CD4-positive, alpha-beta T cell treated with Interleukin-15 for 1 hour (primary cell): ENCODE results near the gene USP54.
A peak's percentile ranks its signal among the peaks of the same experiment; 100 is the strongest.

Experiments used
- DNase-seq: peaks from one replicate; pipeline ENCODE4 v3.0.0-alpha.2; 2020

The USP54 gene

GRCh38 chr10:73517166-73517888 is 73.8 kb downstream of the USP54 start:
- no peak for DNase-seq

DNA sequence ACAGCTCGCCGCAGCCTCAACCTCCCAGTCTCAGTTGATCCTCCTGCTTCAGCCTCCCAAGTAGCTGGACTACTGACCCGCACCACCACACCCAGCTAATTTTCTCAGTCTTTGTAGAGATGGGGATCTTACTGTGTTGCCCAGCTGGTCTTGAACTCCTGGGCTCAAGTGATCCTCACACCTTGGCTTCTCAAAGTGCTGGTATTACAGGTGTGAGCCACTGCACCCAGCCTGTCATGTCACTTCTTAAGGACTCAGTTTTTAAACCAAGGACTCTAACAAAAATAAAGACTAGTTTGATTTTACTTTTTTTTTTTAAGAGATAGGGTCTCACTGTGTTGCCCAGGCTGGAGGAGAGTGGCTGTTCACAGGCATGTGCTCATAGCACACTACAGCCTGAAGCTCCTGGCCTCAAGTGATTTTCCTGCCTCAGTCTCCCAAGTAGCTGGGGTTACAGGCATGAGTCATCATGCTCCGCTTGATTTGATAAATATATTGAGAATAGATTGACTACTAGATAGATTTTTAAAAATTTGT is 78.9 kb downstream of the USP54 start:
- no peak for DNase-seq

DNA sequence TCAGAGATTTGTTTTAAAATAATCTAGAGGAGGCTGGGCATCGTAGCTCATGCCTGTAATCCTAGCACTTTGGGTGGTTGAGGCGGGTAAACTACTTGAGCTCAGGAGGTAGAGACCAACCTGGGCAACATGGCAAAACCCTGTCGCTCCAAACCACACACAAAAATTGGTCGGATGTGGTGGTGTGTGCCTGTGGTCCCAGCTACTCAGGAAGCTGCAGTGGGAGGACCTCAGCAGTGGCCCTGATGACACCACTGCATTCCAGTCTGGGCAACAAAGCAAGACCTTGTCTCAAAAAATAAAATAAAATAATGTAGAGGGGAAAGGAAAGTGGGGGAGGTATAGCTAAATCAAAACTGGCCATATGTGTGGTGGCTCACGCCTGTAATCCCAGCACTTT is 81.4 kb downstream of the USP54 start:
- no peak for DNase-seq

DNA sequence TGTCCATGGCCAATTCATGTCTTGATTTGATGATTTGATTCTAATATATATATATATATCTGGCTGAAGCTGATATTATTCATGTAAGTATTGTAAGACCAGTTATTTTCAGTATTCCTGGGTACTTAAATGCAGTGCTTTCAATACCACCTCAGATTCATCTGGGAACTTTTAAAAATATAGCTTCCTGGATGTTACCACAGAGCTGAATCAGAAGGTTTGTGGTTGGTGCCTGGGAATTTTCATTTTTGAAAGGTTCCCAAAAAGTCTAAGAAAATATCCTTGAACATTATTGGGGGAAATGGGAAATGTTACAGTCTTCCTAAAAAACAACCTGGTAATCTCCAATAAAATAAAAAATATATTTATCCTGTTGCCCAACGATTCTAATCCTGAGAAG is 84.7 kb downstream of the USP54 start:
- DNase-seq: no peak

- DNase-seq: no peak
These were observed 85.1 kb downstream of the USP54 start for GRCh38 chr10:73506074-73506473.

DNA sequence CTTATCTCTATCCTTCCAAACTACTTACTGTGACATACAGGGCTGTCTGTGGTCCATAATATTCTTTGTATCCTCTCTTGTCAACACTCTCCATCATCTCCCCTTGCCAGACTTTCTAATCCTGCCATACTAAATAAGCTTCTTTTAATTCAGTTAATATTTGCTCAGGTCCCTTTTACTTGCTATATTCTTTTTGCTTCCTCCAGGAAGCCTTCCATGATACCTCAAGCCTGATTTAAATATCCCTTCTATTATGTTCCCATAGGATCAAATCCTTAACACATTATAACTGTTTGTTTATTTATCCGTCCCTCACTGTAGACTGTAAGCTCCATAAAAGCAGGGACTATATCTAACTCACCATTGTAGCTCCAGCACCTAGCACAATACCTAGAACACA is 88.1 kb downstream of the USP54 start:
- no peak for DNase-seq

DNA sequence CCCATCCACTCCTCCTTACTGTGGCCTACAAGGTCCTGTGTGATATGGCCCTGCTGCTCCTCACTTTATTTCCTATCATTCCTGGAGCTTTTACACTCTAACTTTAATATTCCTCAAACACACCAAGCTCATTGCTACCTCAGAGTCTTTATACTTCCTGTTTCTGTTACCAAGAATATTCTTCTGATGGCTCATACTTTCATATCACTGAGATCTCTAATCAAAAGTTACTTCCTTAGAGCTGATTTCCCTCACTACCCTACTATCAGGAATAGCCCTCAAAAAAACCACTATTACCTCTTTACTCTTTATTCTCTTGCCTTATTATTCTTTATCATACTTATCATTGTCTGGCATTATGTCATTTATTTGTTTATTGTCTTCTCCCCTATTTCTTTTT is 89.5 kb downstream of the USP54 start:
- DNase-seq: no peak

DNA sequence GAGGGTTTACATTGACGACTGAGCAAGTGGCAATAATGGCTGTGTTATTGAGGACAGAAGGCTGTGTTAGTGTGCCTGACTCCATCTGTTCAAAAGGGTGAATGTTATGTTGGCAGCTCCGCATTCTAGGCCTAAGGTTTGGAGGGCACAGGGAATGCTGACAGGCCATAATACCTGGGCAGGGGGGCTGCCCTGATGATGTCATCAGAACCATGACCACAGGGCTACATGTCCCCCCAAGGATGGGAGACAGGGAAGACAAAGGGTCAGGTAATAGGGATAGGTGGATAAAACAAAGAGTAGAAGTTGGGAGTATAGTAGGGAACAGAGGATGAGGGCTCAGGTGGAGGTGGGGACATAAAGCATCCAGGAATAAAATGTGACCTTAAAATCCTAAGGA is 93.5 kb downstream of the USP54 start:
- no peak for DNase-seq

- peak; percentile 92 for DNase-seq
These were observed 95.1 kb downstream of the USP54 start, which contains the start of gene PPP3CB for GRCh38 chr10:73495884-73496674. Gene PPP3CB, minus strand, starts transcription at chr10:73496024. Its CDS starts 135 bp downstream, at chr10:73495889.

DNA sequence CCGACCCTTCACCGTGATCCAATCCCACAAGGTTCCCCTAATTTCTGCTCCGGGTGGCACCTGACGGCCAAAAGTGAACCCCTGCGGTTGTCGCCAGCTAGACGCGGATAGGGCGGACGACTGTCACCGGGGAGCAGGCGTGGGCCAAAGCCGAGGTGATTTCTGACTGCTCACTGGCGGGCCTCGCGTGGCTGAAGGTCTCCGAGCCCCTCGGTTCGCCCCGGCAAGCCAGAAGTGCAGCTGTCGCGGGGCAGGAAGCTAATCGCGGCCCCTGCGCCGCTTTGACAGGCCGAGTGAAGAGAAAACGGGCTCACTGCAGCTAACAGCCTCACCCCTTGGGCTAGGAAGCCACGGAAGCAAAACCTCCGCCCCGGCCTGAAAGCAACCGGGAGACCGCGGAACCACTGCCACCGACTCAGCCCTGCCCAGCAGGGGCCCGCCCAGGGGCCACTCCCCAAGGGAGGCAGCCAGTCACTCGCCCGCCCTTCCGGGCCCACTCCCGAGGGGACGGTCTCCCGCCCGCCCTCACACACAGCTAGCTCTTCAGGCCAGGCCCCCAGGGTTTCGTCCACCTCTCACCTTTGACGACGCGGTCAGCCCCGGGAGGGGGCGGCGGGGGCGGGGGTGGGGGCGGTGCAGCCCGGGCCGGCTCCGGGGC is 95.8 kb downstream of the USP54 start:
- peak; percentile 93 for DNase-seq

- no peak for DNase-seq
These were observed 96.3 kb downstream of the USP54 start for GRCh38 chr10:73494877-73495225.

DNA sequence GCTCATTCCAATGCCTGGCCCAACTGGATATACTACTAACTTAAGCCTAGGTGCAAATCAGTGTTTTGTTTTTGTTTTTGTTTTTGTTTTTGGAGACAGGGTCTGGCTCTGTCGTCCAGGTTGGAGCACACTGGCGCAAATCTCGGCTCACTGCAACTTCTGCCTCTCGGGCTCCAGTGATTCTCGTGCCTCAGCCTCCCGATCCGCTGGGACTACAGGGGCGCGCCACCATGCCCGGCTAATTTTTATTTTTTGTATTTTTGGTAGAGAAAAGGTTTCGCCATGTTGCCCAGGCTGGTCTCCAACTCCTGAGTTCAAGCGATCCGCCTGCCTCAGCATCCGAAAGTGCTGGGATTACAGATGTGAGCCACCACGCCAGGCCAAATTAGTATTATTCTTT is 96.9 kb downstream of the USP54 start:
- no peak for DNase-seq

GRCh38 chr10:73493781-73494180 is 97.4 kb downstream of the USP54 start:
- no peak for DNase-seq

- no peak for DNase-seq
These were observed 104.5 kb downstream of the USP54 start for GRCh38 chr10:73486601-73487000.

- no peak for DNase-seq
These were observed 105.8 kb downstream of the USP54 start for GRCh38 chr10:73485320-73485719.

GRCh38 chr10:73480158-73480557 is 111.0 kb downstream of the USP54 start:
- no peak for DNase-seq

GRCh38 chr10:73478636-73479035 is 112.5 kb downstream of the USP54 start:
- DNase-seq: no peak

GRCh38 chr10:73471226-73471625 is 119.9 kb downstream of the USP54 start:
- no peak for DNase-seq

- no peak for DNase-seq
These were observed 121.6 kb downstream of the USP54 start for GRCh38 chr10:73469579-73469978.

DNA sequence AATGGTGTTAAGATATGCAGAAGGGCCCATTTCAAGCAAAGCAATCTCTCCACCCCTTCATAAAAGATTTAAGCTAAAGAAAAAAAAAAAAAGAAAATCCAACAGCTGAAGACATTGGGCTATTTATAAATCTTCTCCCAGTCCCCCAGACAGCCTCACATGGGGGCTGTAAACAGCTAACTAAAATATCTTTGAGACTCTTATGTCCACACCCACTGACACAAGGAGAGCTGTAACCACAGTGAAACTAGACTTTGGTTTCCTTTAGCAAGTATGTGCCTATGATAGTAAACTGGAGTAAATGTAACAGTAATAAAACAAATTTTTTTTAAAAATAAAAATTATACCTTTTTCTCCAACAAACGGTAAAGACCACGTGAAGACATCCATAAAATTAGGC is 123.9 kb downstream of the USP54 start:
- DNase-seq: no peak

DNA sequence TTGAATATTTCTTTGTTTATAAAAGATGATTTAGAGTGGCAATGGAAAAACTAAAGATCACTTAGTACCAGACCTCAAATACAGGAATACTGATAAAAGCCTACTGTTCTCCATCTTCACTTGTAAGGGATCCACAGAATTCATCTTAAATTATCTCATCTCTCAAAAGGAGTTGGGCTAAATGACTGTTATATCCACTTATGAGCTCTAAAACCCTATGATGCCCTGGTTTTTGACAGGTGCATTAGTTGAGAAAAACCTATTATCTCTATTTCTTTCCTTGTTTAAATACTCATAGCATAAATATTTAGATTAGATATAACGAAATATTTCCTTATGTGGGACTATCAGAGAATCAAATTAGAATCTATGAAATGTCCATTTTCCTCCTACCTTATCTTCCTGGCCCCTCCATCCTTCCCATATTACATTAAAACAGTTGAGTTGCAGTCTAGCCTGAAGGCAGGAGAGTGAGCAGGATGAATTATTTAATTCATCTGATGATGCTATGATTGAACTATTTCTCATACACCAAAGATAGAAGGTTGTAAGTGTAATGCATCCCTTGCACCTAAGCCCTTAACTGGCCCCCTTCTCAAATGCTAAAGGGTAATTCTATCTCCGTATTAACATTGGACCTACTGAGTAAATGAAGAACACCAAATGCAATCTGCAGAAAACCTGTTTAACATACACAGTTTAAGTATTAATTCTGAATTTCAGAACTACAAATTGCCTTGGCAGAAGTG is 125.0 kb downstream of the USP54 start:
- no peak for DNase-seq

DNA sequence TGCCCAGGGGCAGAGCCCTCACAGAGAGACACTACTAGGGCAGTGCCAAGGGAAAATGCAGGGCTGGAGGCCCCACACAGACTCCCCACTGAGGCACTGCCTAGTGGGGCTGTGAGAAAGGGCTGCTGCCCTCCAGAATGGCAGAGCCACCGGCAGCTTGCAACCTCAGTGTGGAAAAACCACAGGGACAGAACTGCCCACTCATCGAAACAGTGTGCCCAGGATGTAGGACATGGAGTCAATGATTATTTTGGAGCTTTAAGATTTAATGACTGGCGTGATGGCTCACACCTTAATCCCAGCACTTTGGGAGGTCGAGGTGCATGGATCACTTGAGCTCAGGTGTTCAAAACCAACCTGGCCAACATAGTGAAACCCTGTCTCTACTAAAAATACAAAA is 130.2 kb downstream of the USP54 start:
- DNase-seq: no peak
